Hepatocyte (in vitro differentiated cells): ENCODE measurements around the gene LRRTM1. TPM values are rescaled to one million over a fixed set of nuclear protein-coding genes. Genes with fewer than 3 reads are reported as not detected.
A peak's percentile ranks its signal among the peaks of the same experiment; 100 is the strongest.

Experiments used
- DNase-seq: peaks from one replicate; pipeline ENCODE4 v3.0.0-alpha.2; 2016; ENCODE audit warnings: low spot score
- H2AFZ ChIP-seq: fragments of 200-600 bp; sonication (generic); 2 replicates; pipeline ENCODE4 v1.6.0; 2016; ENCODE audit warnings: antibody characterized with exemption, mild to moderate bottlenecking
- H3K27ac ChIP-seq: fragments of 200-600 bp; sonication (generic); 2 replicates; pipeline ENCODE4 v1.5.1; 2016; ENCODE audit warnings: mild to moderate bottlenecking
- H3K27me3 ChIP-seq: fragments of 200-600 bp; sonication (generic); 2 replicates; pipeline ENCODE4 v1.6.1; 2016
- H3K36me3 ChIP-seq: fragments of 200-600 bp; sonication (generic); replicated peaks from 2 replicates; pipeline ENCODE4 v1.5.1; 2016; ENCODE audit warnings: low read depth; ENCODE audit not compliant: insufficient read depth
- H3K4me1 ChIP-seq: fragments of 200-600 bp; sonication (generic); 2 replicates; pipeline ENCODE4 v1.5.1; 2016; ENCODE audit warnings: mild to moderate bottlenecking, moderate library complexity; ENCODE audit not compliant: insufficient read depth
- H3K4me2 ChIP-seq: fragments of 200-600 bp; sonication (generic); 2 replicates; pipeline ENCODE4 v1.6.0; 2016
- H3K4me3 ChIP-seq: fragments of 200-600 bp; sonication (generic); 2 replicates; pipeline ENCODE4 v1.5.1; 2016; ENCODE audit warnings: mild to moderate bottlenecking
- H3K79me2 ChIP-seq: fragments of 200-600 bp; sonication (generic); 2 replicates; pipeline ENCODE4 v1.6.0; 2017; ENCODE audit warnings: mild to moderate bottlenecking
- H3K9me2 ChIP-seq: fragments of 200-600 bp; sonication (generic); replicated peaks from 2 replicates; pipeline ENCODE4 v1.6.0; 2017; ENCODE audit warnings: mild to moderate bottlenecking; ENCODE audit not compliant: insufficient read depth
- H3K9me3 ChIP-seq: fragments of 200-600 bp; sonication (generic); 2 replicates; pipeline ENCODE4 v1.5.1; 2016; ENCODE audit warnings: low read depth, mild to moderate bottlenecking
- H4K20me1 ChIP-seq: fragments of 200-600 bp; sonication (generic); 2 replicates; pipeline ENCODE4 v1.6.0; 2016; ENCODE audit warnings: mild to moderate bottlenecking; ENCODE audit not compliant: insufficient read depth, poor library complexity, severe bottlenecking
- EZH2 ChIP-seq: fragments of 200-600 bp; sonication (generic); IDR thresholded peaks from 2 replicates; pipeline ENCODE4 v1.6.1; 2016; ENCODE audit warnings: antibody characterized with exemption, mild to moderate bottlenecking, borderline replicate concordance
- EZH2phosphoT487 ChIP-seq: fragments of 200-600 bp; sonication (generic); IDR thresholded peaks from one replicate; pipeline ENCODE4 v1.6.1; 2018; ENCODE audit warnings: antibody characterized with exemption, mild to moderate bottlenecking, low read depth, moderate library complexity; ENCODE audit not compliant: unreplicated experiment, severe bottlenecking
- WGBS: methylation state at CpG from one replicate; pipeline ENCODE4 v1.1.6; 2016; ENCODE audit warnings: low lambda C conversion rate; ENCODE audit errors: missing lambda C conversion rate; 5-methylcytosine and 5-hydroxymethylcytosine counted together
- polyA plus RNA-seq: library from polyadenylated mRNA; unstranded; fragments of >200 nt; fragmentation: Nextera tagmentation; extraction: Ambion mirVana; gene quantifications from 2 replicates; pipeline ENCODE4 v1.2.1, GENCODE V29; 2016
- total RNA-seq: library from RNA; depleted of rRNA; stranded (reverse); fragments of >200 nt; gene quantifications from 2 replicates; pipeline ENCODE4 v1.2.3, GENCODE V29; 2014
- TF ChIP-seq, protein P1 (sequence below): fragments of 200-600 bp; sonication (generic); IDR thresholded peaks from 2 replicates; pipeline ENCODE4 v1.5.1; 2016; ENCODE audit warnings: antibody characterized with exemption, mild to moderate bottlenecking; ENCODE audit not compliant: poor library complexity

The LRRTM1 gene
- total and polyA plus RNA-seq, 2 experiments from 2014 or later = 1.3 to 2.7 TPM

- TF ChIP-seq, protein P1, sequence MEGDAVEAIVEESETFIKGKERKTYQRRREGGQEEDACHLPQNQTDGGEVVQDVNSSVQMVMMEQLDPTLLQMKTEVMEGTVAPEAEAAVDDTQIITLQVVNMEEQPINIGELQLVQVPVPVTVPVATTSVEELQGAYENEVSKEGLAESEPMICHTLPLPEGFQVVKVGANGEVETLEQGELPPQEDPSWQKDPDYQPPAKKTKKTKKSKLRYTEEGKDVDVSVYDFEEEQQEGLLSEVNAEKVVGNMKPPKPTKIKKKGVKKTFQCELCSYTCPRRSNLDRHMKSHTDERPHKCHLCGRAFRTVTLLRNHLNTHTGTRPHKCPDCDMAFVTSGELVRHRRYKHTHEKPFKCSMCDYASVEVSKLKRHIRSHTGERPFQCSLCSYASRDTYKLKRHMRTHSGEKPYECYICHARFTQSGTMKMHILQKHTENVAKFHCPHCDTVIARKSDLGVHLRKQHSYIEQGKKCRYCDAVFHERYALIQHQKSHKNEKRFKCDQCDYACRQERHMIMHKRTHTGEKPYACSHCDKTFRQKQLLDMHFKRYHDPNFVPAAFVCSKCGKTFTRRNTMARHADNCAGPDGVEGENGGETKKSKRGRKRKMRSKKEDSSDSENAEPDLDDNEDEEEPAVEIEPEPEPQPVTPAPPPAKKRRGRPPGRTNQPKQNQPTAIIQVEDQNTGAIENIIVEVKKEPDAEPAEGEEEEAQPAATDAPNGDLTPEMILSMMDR = no peak
- TF ChIP-seq EZH2 = no peak
- no peak for TF ChIP-seq EZH2phosphoT487
- Histone ChIP-seq H3K4me2 (no peak overlapping the region), H3K9me3 (no peaks in the 10 kb centered on the region), H3K27me3 (peaks cover 25% of the 10 kb centered on the region), H3K9me2 (no peaks in the 10 kb centered on the region), H4K20me1 (no peaks in the 10 kb centered on the region), H3K36me3 (no peaks in the 10 kb centered on the region), H3K4me1 (no peaks in the 10 kb centered on the region), H3K4me3 (no peak overlapping the region), H2AFZ (no peak overlapping the region), H3K79me2 (no peaks in the 10 kb centered on the region), H3K27ac (no peak overlapping the region)
- WGBS = 48% methylated on average over 1 of the region's 1 CpG
- DNase-seq = no peak
Observed at GRCh38 chr2:80328159-80328571, 23.6 kb upstream of the LRRTM1 start.

- H3K79me2 ChIP-seq = no peaks in the 10 kb centered on the region
- H3K4me1 ChIP-seq = no peaks in the 10 kb centered on the region
- no peak for DNase-seq
- no peak overlapping the region for H3K4me3 ChIP-seq
- no peaks in the 10 kb centered on the region for H3K9me3 ChIP-seq
- no peak overlapping the region for H3K4me2 ChIP-seq
- TF ChIP-seq, protein P1 = no peak
- TF ChIP-seq EZH2phosphoT487 = no peak
- TF ChIP-seq EZH2 = no peak
- H3K36me3 ChIP-seq = no peaks in the 10 kb centered on the region
- no peak overlapping the region for H2AFZ ChIP-seq
- H4K20me1 ChIP-seq = no peaks in the 10 kb centered on the region
- no peak overlapping the region for H3K27ac ChIP-seq
- H3K27me3 ChIP-seq = peaks cover 35% of the 10 kb centered on the region
- WGBS = 67% methylated on average over 1 of the region's 1 CpG
- no peaks in the 10 kb centered on the region for H3K9me2 ChIP-seq
Observed at GRCh38 chr2:80326861-80327260, 22.3 kb upstream of the LRRTM1 start.

DNA sequence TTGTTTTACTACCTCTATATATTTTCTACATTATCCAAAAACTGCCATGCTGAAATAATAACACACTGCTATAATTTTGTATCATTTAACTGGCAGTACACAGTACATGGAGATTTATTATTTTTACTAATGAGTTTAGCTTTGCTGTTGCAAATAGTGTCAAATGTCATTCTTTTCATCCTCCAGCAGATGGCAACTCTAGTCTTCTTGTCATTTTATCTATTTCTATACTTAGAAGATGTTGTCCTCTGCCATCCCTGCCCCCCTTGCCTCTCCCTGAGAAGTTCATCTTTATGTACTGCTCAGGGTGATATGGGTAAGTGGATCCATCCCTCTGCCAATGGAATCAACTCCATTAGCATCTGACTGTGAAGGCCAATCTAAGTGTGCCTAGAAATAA lies 21.7 kb upstream of the LRRTM1 start:
- Histone ChIP-seq H3K79me2 (no peaks in the 10 kb centered on the region), H3K4me3 (no peak overlapping the region), H4K20me1 (no peaks in the 10 kb centered on the region), H3K36me3 (no peaks in the 10 kb centered on the region), H3K4me1 (no peaks in the 10 kb centered on the region), H3K27ac (no peak overlapping the region), H3K4me2 (no peak overlapping the region), H3K27me3 (peaks cover 36% of the 10 kb centered on the region), H3K9me3 (no peaks in the 10 kb centered on the region), H2AFZ (no peak overlapping the region), H3K9me2 (no peaks in the 10 kb centered on the region)
- DNase-seq = peak; percentile 44
- no peak for TF ChIP-seq EZH2phosphoT487
- TF ChIP-seq, protein P1 = peak; percentile 64
- no peak for TF ChIP-seq EZH2

DNA sequence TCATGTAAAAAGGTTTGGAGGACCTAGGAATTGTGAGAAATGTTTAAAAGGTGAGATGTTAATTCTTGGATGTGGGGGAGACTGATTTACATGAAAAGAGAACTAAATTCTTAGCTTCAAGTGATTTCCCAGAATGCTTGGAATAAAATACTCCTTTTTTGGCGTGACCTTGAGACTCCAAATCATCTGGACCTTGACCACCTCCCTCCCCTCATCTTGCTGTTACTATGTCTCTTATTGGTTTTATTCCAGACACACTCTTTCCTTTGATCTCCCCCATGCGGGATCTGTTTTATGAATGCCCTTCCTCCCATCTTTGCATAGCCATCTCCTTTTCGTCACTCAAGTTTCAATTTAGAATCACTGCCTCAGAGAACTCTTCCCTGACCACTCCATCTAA lies 20.0 kb upstream of the LRRTM1 start:
- H3K27me3 ChIP-seq = peaks cover 39% of the 10 kb centered on the region
- no peak for DNase-seq
- H3K9me3 ChIP-seq = no peaks in the 10 kb centered on the region
- no peaks in the 10 kb centered on the region for H3K36me3 ChIP-seq
- 68% methylated on average over 3 of the region's 3 CpGs for WGBS
- H3K4me3 ChIP-seq = no peak overlapping the region
- H3K4me2 ChIP-seq = no peak overlapping the region
- H3K4me1 ChIP-seq = no peaks in the 10 kb centered on the region
- no peak overlapping the region for H3K27ac ChIP-seq
- no peak for TF ChIP-seq EZH2
- TF ChIP-seq, protein P1 = no peak
- no peak for TF ChIP-seq EZH2phosphoT487
- no peak overlapping the region for H2AFZ ChIP-seq
- no peaks in the 10 kb centered on the region for H4K20me1 ChIP-seq
- H3K79me2 ChIP-seq = no peaks in the 10 kb centered on the region
- no peaks in the 10 kb centered on the region for H3K9me2 ChIP-seq
